Suprapubic skin (tissue), 4 donors: ENCODE measurements around the gene MYO5B. TPM values are rescaled to one million over a fixed set of nuclear protein-coding genes. Genes with fewer than 3 reads are reported as not detected.

Experiments used
- DNase-seq, 2 donors: peaks; one replicate each; pipeline ENCODE4 v3.0.0-alpha.2; 2019; ENCODE audit warnings: low spot score in 2 of 2
- H3K27ac ChIP-seq: fragments of 200-600 bp; sonication (generic); one replicate; pipeline ENCODE4 v1.5.1; 2019
- H3K27me3 ChIP-seq: fragments of 200-600 bp; sonication (generic); one replicate; pipeline ENCODE4 v1.5.1; 2019
- H3K36me3 ChIP-seq: fragments of 200-600 bp; sonication (generic); one replicate; pipeline ENCODE4 v1.5.1; 2019
- H3K4me1 ChIP-seq: fragments of 200-600 bp; sonication (generic); one replicate; pipeline ENCODE4 v1.5.1; 2019
- H3K4me3 ChIP-seq: fragments of 200-600 bp; sonication (generic); one replicate; pipeline ENCODE4 v1.5.1; 2019; ENCODE audit warnings: mild to moderate bottlenecking
- H3K9me3 ChIP-seq: fragments of 200-600 bp; sonication (generic); one replicate; pipeline ENCODE4 v1.5.1; 2019
- EP300 ChIP-seq: sonication (generic); formaldehyde crosslinking; IDR thresholded peaks from one replicate; pipeline ENCODE4 v1.6.1; 2017; ENCODE audit warnings: antibody characterized with exemption
- POLR2A ChIP-seq, 2 donors: fragments of 450-650 bp; IDR thresholded peaks; one replicate each; pipeline ENCODE4 v1.6.1; 2017; ENCODE audit warnings: antibody characterized with exemption in 2 of 2, mild to moderate bottlenecking in 2 of 2, moderate library complexity in 2 of 2
- POLR2AphosphoS5 ChIP-seq, 3 donors: sonication (generic); formaldehyde crosslinking; IDR thresholded peaks; one replicate each; pipeline ENCODE4 v1.6.1; 2017; ENCODE audit warnings: antibody characterized with exemption in 3 of 3
- WGBS: methylation state at CpG from one replicate; pipeline ENCODE4 v1.1.5; 2018; 5-methylcytosine and 5-hydroxymethylcytosine counted together
- total RNA-seq, 4 donors: library from RNA; depleted of rRNA; stranded (reverse); fragments of >200 nt; gene quantifications; one replicate each; pipeline ENCODE4 v1.1.0, GENCODE V29; 2016
- TF ChIP-seq, protein P1 (sequence below), 2 donors: fragments of 200-600 bp in 1 of 2; fragments of 450-650 bp in 1 of 2; sonication (generic) in 1 of 2; IDR thresholded peaks; one replicate each; pipeline ENCODE4 v1.5.1; 2016 to 2019; ENCODE audit warnings: antibody characterized with exemption in 2 of 2, mild to moderate bottlenecking in 1 of 2, moderate library complexity in 1 of 2

MYO5B gene
- total RNA-seq, 4 donors from 2014 or later = 30.3 to 44.4 (median 40.7) TPM

DNA sequence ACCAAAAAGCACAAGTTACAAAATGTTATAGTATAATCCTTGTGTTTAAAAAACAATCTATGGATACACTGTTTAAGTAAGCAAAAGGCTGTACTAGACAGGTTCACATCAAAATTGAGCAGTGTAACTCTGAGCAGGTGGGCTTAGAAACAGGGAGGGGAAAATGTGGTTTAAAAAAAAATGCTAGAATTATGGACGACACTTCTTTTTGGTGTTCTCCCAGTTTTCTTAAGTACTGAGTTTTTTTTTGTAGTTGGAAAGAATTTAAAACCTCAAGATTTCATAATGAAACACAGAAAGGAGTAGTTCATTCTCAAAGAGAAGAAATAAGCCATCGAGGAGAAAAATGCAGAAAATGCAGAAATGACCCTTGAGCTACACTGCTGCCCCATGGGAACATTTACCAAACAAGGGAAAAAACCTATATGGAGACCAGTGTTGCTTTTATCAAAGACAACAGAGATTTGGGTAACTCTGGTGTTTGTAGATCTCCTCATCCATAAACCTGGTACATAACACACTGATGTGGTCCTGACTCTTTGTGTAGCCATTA is 100.7 kb downstream of the MYO5B start:
- Histone ChIP-seq H3K27ac (no peak overlapping the region), H3K9me3 (no peaks in the 10 kb centered on the region), H3K4me3 (no peak overlapping the region), H3K4me1 (no peaks in the 10 kb centered on the region), H3K36me3 (no peaks in the 10 kb centered on the region), H3K27me3 (no peaks in the 10 kb centered on the region)
- TF ChIP-seq POLR2AphosphoS5 (IDR thresholded peaks at IDR 0.05) (no peak), POLR2A (IDR thresholded peaks at IDR 0.05) (no peak), EP300 (no peak)
- TF ChIP-seq, protein P1, sequence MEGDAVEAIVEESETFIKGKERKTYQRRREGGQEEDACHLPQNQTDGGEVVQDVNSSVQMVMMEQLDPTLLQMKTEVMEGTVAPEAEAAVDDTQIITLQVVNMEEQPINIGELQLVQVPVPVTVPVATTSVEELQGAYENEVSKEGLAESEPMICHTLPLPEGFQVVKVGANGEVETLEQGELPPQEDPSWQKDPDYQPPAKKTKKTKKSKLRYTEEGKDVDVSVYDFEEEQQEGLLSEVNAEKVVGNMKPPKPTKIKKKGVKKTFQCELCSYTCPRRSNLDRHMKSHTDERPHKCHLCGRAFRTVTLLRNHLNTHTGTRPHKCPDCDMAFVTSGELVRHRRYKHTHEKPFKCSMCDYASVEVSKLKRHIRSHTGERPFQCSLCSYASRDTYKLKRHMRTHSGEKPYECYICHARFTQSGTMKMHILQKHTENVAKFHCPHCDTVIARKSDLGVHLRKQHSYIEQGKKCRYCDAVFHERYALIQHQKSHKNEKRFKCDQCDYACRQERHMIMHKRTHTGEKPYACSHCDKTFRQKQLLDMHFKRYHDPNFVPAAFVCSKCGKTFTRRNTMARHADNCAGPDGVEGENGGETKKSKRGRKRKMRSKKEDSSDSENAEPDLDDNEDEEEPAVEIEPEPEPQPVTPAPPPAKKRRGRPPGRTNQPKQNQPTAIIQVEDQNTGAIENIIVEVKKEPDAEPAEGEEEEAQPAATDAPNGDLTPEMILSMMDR (IDR thresholded peaks at IDR 0.05) = no peak
- 44% methylated on average over 2 of the region's 2 CpGs for WGBS
- no peak for DNase-seq

DNA sequence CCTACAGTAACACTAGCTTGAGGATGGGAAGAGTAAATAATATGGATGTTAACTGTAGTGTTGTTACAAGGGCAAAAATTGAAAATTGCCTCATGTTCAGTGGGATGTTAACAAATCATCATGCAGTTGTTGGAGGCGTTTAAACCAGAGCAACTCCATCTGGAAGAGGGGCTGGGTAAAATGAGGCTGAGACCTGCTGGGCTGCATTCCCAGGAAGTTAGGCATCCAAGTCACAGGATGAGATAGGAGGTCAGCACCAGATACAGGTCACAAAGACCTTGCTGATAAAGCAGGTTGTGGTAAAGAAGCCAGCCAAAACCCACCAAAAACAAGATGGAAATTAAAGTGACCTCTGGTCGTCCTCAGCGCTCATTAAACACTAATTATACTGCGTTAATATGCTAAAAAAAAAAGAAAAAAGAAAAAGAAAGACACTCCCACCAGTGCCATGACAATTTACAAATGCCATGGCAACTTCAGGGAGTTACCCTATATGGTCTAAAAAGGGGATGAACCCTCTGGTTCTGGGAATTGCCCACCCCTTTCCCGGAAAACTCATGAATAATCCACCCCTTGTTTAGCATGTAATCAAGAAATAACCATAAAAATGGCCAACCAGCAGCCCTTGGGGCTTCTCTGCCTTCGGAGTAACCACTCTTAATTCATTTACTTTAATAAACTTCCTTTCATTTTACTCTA is 101.4 kb downstream of the MYO5B start:
- 74% methylated on average over 6 of the region's 6 CpGs for WGBS
- Histone ChIP-seq H3K9me3 (no peaks in the 10 kb centered on the region), H3K4me1 (no peaks in the 10 kb centered on the region), H3K4me3 (no peak overlapping the region), H3K27ac (no peak overlapping the region), H3K27me3 (no peaks in the 10 kb centered on the region), H3K36me3 (no peaks in the 10 kb centered on the region)
- no peak for DNase-seq
- no peak for TF ChIP-seq EP300
- TF ChIP-seq POLR2AphosphoS5 (IDR thresholded peaks at IDR 0.05) = no peak
- no peak for TF ChIP-seq POLR2A (IDR thresholded peaks at IDR 0.05)
- TF ChIP-seq, protein P1 (IDR thresholded peaks at IDR 0.05) = no peak

DNA sequence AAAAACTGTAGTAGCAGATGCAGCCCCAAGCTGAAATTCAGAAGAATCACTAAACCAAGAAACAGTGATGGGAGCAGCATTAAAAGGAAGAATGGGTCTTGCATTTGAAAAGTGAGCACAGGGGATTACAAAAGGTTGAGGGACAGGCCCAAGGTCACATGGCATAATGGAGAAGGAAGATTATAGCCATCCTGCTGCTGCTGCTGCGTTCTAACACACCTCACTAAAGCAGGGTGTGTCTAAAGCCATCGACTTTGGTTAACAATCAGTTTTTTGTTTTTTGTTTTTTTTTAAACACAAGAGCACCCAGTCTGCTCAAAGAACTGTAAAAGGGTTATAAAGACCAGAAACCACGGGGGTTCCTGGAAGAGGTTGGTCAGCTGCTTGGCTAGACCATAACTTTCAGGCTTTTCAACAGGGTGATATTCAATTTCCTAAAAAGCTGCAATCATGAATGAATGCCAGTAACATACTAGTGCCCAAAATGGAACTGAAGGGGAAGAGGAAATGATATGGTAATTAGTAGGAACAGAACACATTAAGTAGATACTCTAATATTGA is 102.6 kb downstream of the MYO5B start:
- no peaks in the 10 kb centered on the region for H3K27me3 ChIP-seq
- H3K27ac ChIP-seq = no peak overlapping the region
- H3K4me1 ChIP-seq = no peaks in the 10 kb centered on the region
- 29% methylated on average over 3 of the region's 3 CpGs for WGBS
- H3K9me3 ChIP-seq = no peaks in the 10 kb centered on the region
- no peak overlapping the region for H3K4me3 ChIP-seq
- TF ChIP-seq POLR2AphosphoS5 (IDR thresholded peaks at IDR 0.05) (no peak), POLR2A (IDR thresholded peaks at IDR 0.05) (no peak), EP300 (no peak)
- TF ChIP-seq, protein P1 (IDR thresholded peaks at IDR 0.05) = no peak
- H3K36me3 ChIP-seq = no peaks in the 10 kb centered on the region
- no peak for DNase-seq

DNA sequence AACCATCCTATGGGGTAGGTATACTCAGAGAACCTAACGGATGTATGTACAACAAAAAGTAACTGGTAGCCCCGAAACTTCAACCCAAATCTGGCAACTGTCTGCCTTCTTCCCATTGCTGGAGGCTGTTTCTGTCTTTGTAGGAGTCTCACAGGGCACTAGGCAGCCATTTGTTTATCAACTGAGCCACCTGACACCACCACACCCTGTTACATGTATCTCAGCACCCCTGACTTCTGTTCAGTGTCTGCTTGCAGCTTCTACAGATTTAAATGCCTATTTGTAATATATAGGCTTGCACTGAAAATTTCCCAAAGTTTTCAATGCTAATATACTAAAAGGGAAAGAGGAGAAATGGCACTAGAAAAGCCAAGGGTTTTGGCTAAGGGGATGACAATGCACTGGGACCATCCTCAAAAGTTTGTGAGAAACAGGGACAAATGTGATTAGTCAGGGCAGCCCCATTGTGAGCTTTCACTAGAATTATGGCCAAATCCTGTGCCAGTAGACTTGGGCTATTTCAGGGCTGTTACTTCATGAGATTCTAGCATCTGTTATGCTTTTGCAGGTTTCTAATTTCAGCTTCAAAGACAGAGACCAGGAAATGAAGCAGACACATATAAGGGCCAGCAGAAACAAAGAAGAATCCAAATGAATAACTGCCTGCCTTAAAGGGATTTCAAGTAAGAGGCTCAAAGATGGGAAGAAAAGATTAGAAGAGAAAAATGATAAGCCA is 103.3 kb downstream of the MYO5B start:
- no peaks in the 10 kb centered on the region for H3K36me3 ChIP-seq
- H3K27me3 ChIP-seq = no peaks in the 10 kb centered on the region
- H3K9me3 ChIP-seq = no peaks in the 10 kb centered on the region
- 74% methylated on average over 2 of the region's 2 CpGs for WGBS
- TF ChIP-seq POLR2AphosphoS5 (IDR thresholded peaks at IDR 0.05) = no peak
- no peak for TF ChIP-seq POLR2A (IDR thresholded peaks at IDR 0.05)
- TF ChIP-seq EP300 = no peak
- TF ChIP-seq, protein P1 (IDR thresholded peaks at IDR 0.05) = no peak
- H3K4me1 ChIP-seq = no peaks in the 10 kb centered on the region
- H3K4me3 ChIP-seq = no peak overlapping the region
- no peak overlapping the region for H3K27ac ChIP-seq
- no peak for DNase-seq
